Right lobe of liver (tissue), 4 donors: ENCODE results near the gene ZNF607.

ENCODE experiments used
- CTCF ChIP-seq, 4 donors: fragments of 200-600 bp in 3 of 4; fragments of 450-650 bp in 1 of 4; IDR thresholded peaks; one replicate each; pipeline versions ENCODE4 v1.5.1 to v1.8.0; 2016 to 2022; ENCODE audit warnings: antibody characterized with exemption in 4 of 4, mild to moderate bottlenecking in 2 of 4
- POLR2A ChIP-seq: fragments of 450-650 bp; IDR thresholded peaks from one replicate; pipeline ENCODE4 v1.6.1; 2017; ENCODE audit warnings: antibody characterized with exemption, mild to moderate bottlenecking
- donor health status: DM: no; HTN: no; CAD: no.
- donor health status: DM: no; HTN: no; CAD: no.
- donor health status: DM: no; HTN: yes; CAD: no.

GRCh38 chr19:37719111-37719926, at the start of gene ZNF607:
- peak; percentile 25 to 41 (median 37) for TF ChIP-seq CTCF (IDR thresholded peaks at IDR 0.05)
- peak; percentile 39 for TF ChIP-seq POLR2A
